GM18519 (cell line): Measurements from ENCODE around the gene EPB41.
"Not testable (repeated sequence)": the region's sequence is repeated elsewhere in the genome, so short reads cannot be mapped to it uniquely, and the experiment has no call there.

Source experiments
- ATAC-seq: cut with Tn5 transposase; IDR thresholded peaks from one replicate; pipeline ENCODE4 v1.9.1; 2021; ENCODE audit warnings: mild to moderate bottlenecking, moderate library complexity; ENCODE audit not compliant: unreplicated experiment, low FRiP score

Gene EPB41

GRCh38 chr1:28914228-28915030 lies at the start of gene EPB41:
EPB41 (plus strand) TSS chr1:28914569; CDS start chr1:28987438, 72,869 bp downstream.
- peak; percentile 56 for ATAC-seq

DNA sequence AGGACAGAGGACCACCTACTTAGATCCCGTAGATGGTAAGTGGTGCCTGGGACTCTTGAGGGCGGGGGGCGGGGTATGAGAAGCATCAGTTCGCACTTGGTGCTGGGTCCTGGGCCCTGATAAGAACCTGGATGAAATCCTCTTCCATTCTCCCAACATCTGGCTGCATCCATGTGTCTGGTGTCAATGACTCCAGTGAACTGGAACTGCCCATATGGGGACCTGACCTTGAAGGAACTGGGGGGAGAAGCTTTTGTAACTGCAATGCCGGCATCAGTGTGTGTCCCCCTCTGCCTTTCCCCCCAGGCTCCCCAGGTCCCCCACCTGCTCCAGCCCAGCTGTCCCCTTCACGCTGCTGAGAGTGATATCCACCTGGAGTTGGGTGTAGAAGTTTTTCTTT lies 49.7 kb upstream of the EPB41 start:
- no peak for ATAC-seq

DNA sequence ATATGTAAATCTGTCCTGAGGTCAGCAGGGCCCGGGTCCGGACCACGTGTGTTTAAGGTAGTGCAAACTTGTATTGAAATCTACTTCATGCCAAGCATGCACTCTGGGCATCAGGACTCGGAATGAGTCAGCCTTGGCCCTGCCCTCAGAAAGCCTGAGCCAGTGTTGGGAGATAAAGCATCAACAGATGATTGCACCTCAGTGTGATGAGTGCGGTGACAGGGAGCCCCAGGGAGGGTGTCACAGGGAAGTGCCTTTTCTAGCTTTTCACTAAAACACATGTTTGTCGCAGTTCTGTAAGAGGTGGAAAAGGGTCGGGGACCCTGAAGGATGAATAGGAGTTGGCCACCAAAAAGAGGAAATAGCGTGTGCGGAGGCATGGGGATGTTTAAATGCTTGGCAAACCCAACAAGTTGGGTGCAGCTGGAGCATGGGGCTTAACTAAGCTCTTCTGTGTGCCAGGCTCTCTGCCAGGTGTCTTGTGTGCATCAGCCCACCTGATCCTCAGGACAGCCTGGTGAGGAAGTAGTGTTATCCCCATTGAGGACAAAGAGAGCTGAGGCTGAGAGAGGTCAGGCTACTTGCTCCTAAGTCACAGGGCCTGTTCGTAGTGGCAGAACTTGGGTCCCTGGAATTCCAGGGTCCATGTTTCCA lies 48.2 kb upstream of the EPB41 start:
- ATAC-seq: no peak

- no peak for ATAC-seq
These were observed 46.5 kb upstream of the EPB41 start for GRCh38 chr1:28867850-28868249.

GRCh38 chr1:28869952-28870351 lies 44.4 kb upstream of the EPB41 start:
- ATAC-seq: no peak

DNA sequence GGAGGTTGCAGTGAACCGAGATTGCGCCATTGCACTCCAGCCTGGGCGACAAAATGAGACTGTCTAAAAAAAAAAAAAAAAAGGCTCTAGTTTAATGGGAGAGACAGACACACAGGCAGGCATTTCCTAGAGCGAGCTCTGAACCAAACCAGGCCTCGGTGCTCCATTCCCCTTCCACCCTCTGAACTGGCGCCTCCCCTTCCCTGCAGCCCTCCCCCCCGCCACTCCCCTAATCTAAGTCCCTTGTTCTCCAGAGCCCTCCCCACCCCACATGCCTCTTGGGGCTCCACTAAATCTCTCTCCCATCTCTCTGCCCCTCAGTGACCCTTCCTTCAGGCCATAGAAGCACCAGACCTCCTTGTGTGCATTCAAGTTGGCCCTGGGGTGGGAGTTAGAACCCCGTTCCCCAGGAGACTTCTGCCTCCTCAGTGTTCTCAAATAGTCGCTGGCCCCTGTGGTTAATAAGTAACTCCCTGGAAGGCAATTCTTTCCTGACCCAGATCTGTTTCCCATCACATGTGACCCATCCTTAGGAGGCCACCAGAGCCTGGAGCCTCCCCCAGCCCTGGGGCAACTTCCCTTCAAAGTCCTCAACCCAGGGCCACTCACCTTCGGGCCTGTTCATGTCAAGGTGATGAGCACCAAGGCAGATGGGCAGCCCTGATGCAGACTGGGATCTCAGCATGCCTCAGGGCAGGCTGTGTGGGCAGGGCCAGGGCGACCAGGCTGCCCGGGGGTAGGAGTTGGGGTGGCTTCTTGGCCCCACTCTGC lies 42.6 kb upstream of the EPB41 start:
- ATAC-seq: no peak

DNA sequence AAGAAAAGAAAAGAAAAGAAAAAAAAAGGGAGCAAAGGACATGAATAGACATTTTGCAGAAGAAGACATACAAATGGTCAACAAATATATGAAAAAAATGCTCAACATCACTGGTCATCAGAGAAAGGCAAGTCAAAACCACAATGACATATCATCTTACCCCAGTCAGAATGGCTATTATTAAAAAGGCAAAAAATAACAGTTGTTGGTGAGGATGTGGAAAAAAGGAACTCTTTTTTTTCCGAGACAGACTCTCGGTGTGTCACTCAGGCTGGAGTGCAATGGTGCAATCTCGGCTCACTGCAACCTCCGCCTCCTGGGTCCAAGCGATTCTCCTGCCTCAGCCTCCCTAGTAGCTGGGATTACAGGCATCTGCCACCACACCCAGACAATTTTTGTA lies 39.2 kb upstream of the EPB41 start:
- not testable (repeated sequence) for ATAC-seq

DNA sequence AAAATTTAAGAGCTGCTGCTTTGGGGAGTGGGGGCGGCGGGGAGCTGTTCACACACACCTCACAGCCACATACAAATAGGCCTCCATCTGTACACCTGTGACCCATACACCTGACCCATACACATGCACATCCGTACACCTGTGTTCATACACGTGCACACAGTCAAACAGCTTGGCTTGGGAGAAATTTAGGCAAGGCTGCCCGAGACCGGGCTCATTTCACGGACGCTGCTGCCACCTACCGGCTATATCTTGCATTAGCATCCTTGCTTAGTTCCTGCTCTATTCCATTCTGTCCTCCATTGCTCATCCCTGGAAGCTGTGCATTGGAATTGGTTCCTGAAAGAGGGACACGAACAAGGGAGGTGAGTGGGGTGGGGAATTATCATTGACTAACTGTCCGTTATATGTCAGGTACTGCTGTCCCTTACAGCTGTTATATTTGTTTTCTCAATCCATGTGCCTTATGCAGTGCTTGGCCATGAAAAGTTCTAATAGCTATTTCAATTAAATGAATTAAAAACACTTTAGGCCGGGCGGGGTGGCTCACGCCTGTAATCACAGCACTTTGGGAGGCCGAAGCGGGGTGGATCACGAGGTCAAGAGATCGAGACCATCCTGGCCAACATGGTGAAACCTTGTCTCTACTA lies 37.1 kb upstream of the EPB41 start:
- ATAC-seq: no peak

- no peak for ATAC-seq
These were observed 35.6 kb upstream of the EPB41 start for GRCh38 chr1:28878796-28879195.

GRCh38 chr1:28882009-28882628 lies 32.2 kb upstream of the EPB41 start:
- no peak for ATAC-seq

- no peak for ATAC-seq
These were observed 31.1 kb upstream of the EPB41 start for GRCh38 chr1:28883242-28883616.

DNA sequence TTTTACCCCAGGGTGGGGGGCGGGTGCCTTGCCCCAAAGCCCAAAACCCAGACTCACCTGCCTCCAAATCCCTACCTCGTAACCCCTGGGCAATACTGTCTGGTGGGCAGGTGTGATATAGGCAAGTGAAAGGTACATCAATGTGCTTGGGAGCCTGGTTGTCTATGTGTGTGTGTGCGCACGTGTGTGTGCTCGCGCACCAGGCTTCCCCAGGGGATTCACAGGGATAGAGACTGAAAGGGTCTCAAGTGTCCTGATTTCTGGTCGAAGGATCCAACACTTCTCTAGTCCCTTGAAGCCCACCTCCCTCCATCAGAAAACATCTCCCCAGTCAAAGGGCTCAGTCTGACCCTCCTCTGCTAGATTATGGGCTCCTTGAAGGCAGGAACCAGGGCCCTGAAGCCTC lies 28.9 kb upstream of the EPB41 start:
- no peak for ATAC-seq

DNA sequence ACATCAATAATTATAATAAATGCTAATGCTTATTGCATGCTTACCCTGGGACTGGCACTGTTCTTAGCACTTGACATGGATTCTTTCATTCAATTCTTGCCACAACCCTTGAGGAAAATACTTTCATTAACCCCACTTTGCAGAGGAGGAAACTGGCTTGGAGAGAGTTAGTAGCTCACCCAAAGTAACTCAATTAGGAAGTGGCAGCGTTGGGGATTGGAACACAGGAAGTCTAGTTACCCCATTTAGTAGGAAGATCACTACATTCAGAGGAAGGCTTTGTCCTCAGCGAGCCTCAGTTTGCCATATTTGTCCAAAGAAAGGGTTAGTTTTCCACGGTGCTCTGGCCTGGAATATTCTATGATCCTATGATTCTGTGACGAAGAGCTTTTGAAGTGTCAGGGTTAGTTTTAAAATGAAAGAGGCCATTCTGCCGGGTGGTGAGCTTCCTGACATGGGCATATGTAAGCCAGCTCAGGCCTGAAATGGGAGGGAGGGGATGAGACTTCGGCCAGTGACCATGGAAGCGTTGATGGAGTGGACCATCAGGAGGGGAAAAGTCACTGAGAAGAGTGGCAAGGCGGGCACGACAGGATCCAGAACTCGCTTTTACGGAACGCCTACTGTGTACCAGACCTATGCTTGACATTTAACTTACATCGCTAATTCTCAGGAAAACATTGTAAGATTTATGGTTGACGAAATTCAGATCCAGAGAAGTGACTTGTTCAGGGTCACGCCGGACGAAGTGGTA lies 28.2 kb upstream of the EPB41 start:
- ATAC-seq: no peak

- no peak for ATAC-seq
These were observed 27.5 kb upstream of the EPB41 start for GRCh38 chr1:28886731-28887418.

GRCh38 chr1:28887419-28887834 lies 26.9 kb upstream of the EPB41 start:
- no peak for ATAC-seq

DNA sequence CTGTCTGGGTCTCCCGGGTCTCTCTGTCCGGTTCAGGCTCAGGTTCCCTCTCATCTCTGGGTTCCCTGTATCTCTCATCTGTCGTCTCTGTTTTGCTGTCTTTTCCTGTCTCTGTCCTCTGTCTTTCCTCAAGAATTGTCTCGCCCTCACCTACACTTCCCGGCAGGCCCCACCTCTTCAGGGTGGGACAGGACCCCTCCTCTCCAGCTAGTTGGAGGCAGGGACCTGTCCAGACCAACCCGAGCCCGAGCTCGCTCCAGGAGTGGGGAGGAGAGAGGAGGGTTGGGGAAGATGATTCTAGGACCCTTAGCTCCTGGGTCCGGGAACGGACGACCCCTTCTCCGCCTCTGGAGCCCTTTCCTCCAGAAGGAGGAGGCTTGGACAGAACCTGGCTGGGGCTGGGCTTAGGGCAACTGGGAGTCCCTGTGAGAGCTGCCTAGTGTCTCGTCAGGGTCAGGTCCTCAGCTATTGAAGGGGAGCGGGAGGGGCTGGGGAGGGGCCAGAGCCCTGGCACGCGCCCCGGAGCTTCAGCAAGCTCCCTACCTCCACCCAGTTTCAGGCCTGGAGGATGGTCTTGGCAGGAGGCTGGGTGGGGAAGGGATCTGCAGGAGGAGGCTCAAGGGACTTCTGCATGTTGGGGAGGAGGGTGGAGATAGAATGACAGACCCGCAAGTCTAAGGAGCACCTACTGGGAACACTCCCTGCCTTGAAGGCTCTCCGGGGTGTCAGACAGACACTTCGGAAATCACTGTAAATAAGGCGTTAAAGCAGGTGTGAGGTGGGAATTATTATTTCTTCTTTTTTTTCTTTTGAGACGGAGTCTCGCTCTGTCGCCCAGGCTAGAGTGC lies 26.3 kb upstream of the EPB41 start:
- ATAC-seq: no peak

DNA sequence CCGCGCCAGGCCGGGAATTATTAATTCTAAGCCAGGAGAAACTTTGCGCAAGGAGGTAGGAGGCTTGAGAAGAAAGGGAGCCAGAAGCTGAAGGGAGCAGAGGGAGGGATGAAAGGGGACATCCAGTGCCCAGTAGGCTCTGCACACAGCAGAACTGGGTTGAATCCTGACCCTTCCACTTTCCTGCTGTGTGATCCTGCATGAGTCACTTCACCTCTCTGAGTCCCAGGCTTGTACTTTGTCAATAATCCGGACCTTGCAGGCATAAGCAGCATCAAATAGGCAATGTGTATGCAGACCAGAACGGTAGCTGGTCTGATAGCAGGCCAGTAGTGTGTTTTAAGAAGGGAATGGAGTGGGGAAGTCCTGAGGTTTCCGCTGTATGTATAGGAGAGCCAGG lies 25.5 kb upstream of the EPB41 start:
- no peak for ATAC-seq

- no peak for ATAC-seq
These were observed 25.0 kb upstream of the EPB41 start for GRCh38 chr1:28889357-28889756.
